CD4-positive, alpha-beta T cell treated with Interleukin-15 for 1 hour (primary cell): ENCODE data around the gene RAB22A.
"Not testable (repeated sequence)": the region's sequence is repeated elsewhere in the genome, so short reads cannot be mapped to it uniquely, and the experiment has no call there.

Experiments
- DNase-seq: peaks from one replicate; pipeline ENCODE4 v3.0.0-alpha.2; 2020

Gene RAB22A

DNA sequence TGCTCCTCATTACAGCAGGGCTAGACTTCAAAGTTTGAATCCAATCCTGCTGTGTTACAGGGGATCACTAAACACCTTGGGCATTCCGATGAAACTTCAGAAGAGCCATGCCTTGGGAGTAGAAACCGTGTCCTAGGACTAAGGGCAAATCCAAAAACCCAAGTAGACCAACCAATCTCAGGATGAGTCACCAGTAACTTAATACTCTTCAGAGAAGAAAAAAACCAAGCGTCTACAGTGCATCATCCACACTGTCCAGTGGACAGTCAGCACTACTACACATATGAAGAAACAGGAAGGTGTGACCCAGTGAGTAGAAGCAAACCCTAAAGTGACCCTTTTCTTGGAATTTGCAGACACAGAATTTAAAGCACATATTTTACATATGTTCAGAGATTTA is 40.1 kb downstream of the RAB22A start:
- no peak for DNase-seq

DNA sequence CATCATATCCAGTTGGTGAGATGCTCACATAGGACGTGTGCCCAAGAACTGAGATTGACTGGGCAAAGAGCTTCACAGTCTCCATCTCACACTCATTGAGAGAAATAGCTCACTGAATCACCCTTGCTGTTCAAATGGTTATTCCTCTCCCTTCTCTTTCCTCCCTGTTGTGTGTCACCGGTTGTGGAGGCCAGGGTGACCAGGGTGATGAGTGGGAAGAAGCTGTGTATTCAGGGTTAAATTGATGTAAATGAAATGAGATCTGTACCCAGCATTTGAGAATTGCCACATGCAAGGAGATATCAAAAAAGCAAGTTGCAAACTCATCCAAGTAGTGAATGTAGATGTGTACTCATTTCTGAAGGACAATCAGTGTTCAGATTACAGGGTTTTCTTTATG is 43.0 kb downstream of the RAB22A start:
- no peak for DNase-seq

DNA sequence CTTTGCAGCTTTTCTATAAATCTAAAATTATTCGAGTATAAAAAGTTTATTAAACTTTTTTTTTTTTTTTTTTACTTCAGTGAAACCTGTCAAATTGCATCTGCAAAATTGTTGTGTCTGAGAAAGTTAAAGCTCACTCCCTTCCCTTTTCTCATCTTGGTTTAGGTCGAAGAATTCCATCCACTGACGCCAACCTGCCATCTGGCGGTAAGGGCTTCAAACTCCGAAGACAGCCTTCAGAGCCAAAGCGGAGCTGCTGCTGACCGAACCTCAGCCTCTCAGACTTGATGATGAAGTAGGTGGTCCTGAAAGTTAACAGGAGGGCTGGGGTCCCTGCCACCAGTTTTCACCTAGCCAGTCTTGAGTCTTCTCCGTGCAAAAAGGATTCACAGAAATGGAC is 49.9 kb downstream of the RAB22A start:
- DNase-seq = no peak

DNA sequence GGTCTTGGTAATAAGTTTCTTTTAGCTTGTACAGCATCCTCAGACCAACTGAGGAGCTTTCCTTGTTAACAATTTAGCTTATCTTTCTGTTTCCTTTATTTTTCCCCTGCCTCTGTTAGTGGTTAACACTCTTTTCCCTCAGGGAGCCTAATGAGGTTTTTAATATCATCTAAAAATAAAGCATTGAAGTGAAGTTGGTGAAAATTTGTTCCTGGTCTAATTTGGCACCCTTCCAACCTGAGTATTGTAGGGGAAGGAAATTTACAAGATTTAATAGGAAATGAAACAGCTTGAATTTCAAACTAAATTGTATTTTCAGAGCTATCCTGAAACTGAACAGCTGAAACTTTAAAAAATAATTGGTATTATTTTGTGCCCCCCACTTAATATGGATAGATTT is 51.4 kb downstream of the RAB22A start:
- DNase-seq = no peak

DNA sequence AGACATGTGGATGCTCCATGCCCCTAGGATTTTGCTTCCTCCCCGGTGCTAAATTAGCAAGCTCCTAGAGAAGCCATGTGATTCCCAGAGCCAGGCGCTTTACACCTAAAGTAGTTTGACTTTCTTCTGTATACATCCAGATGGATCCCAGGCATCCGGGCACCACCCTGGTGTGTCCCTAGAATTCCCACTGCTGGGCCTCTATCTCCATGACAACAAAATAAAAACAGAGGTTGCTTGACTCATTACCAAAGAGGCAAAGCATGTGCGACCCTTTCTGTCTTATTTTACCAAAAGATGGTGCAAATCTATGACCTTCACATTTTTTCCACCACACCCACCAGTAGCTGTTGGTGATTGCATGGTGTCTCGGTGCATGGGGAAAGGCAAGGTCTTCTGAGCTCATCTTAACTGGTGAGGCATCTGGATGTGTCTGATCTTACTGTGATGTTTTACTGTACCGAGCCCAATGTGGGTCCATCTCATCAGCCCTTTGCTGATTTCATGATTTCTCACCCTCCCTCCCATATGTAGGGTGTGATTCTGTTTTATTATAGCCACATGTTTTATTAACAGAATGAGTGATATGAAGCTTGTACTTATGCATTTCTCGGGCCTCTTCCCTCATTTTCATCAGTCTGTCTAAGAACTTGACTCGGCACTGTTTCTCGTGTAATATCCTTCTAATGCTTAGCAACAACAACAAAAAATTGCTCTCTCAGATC is 52.1 kb downstream of the RAB22A start:
- no peak for DNase-seq

DNA sequence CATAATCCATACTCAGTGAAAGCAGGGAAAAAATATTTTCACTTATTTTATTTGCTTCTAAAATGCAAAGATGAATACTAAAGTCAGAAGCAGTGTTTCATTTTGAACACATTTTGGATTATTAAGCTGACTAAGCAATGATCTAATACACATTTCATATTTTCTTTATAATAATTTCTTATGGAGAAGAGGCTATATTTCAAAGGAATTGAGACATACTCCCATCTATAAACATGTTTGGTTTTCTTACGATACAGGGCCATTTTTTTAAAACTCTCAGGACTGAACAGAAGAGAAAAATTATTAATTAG is 52.6 kb downstream of the RAB22A start:
- DNase-seq = no peak

DNA sequence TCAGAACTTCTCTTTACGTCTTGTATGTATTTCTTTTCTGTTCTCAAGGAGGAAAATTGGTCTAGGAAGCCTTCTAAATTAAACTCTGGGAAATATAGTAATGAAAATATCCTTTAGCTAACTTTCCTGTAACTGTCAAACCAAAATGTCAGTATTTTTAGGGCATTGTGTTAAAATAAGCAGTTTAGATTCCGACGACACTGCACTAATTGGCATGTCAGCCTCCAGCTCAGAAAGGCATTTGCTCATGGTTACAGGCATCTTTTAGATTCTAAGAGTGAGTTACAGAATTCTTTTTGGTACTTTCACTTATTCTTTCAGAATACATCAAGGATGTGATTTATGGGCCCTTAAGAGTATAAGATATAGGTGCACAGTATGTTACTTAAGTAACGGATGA is 53.5 kb downstream of the RAB22A start:
- DNase-seq = no peak

DNA sequence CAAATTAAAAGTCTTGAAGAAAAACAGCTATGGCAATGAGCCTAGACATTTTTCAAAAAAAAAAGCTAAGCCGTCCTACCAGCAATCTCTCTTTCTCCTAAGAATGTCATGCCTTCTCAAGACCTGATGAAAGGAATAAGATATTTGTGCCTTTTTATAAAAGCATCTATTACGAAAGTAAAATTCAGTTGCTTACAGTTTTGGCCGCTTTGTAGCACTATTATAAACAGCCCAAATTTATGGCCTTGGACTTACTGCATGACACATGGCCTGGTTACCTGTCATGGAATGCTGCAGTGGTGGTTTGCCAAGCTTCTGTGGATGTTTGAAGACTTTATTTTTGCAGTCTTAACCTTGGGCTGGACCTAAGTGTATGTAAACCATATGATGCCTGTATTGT is 57.4 kb downstream of the RAB22A start:
- DNase-seq = no peak

DNA sequence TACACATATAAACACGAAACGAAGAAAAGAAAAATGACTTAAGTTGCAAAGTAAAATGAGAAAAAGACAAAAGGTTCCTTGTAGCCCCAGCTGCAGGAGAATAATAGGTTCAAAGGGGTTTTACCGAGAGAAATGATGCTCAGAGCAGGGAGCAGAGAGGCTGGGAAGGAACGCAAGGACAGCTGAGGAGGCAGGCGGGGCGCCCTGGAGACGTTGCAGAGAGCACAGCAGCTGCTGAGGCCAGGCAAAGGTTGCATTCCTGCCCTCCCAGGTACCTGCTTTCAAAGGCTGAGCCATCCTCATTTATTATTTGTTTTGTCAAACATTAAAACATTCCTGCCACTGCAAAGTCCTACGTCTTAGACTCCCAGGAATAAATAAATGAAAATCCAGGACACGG is 63.3 kb downstream of the RAB22A start:
- no peak for DNase-seq

DNA sequence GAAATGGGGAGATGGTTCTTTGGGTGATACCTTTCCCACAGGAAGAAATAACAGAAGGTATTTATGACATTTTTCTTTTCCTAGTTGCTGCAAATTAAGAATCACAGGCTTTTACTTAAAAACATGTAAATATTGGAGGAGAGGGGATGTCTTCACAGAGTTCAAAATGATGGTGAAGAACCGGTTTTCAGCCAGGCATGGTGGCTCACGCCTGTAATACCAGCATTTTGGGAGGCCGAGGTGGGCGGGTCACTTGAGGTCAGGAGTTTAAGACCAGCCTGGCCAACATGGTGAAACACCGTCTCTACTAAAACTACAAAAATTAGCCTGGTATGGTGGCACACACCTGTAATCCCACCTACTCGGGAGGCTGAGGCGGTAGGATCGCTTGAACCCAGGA is 63.8 kb downstream of the RAB22A start:
- not testable (repeated sequence) for DNase-seq

DNA sequence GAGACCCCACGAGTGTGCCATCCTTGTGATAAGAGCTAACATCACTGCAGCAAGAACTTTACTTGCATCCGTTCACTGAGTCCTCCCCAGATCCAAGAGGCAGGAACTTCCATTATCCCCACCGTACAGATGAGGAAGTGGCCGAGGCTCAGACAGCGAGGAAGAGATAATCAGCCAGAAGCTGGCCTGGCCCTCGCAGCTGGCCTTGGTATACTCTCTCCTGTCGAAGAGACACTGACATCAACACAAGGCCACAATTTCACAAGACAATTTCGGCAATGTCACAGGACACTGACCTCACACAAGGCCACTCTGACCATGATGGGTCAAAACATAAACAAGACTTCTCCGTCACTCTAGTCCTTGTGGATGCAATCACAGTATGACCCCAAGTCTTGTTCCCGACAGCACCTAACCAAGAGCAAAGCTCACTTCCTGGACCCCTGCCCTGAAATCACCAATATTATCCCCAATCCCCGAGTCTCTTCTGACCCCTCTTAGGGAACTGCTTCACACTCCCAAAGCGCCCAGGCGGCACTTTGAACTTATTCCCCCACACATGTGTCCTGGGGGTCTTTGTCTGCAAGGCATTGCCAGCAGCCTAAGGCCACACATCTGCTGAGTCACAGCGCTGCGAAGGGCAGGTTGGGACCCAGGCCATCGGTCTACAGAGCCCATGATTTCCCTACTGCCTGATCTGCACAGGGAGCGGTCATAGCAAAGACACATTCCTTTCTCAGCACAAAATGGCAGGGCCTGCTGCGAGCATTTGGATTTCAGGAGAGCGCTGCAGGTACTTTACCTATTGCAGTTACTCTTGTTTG is 64.7 kb downstream of the RAB22A start:
- no peak for DNase-seq

DNA sequence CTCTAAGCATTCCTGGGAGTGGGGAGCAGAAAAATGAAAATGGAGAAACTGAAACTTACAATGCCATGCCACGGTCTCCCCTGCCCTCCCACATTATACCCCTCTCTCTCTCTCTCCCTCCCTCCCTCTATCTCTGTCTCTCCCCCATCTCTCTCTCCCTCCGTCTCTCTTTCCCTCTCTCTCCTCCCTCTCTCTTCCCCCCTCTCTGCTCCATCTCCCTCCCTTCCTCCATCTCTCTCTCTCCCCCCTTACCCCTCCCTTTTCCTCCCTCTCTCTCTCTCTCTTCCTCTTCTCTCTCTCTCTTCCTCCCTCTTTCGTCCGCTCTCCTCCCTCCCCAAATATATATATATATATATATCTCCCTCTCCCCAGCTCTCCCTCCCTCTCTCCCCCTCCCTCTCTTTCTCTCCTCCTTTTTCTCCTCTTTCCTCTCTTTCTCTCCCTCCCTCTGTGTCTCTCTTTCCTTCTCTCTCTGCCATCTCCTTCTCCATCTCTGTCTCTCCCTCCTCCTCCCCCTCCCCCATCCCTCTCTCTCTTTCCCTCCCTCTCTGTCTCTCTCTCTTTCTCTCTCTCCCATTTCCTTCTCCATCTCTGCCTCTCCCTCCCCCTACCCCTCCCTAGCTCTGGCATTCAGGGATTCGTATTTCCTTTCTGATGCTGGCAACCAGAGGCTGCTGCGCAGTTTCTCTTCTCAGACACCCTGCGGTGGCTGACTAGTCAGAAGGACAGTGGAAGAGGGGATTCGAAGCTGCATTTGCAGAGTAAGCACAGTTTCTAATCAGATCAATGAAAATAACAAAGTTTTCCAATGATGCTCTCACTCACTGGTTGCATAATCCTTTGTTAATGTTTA is 65.6 kb downstream of the RAB22A start:
- no peak for DNase-seq

DNA sequence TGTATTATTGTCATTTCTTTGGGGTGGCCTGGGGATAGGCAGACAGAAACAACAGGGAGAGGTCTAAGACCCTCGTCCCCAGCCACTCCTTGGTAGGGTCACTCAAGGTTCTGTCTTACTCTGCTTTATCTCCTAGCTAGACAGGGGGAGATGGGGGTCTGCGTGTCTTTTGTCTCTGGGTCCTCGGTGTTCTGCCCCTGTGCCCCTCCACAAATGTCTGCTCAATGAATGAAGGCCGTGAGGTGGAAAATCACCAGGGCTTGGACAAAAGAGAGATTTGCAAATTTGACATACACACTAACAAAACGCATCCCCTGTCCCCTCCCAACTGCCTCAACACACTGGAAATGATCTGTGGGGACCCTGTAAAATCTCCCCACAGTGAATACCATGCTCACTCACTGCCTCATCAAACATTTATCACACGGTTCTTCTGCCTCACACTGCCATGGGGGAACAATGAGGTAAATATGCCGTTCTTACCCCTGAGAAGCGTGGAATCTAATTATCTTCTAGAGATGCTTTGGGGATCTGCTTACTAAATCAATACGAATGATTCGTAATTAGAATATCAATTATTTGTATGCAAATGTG is 66.3 kb downstream of the RAB22A start:
- no peak for DNase-seq

DNA sequence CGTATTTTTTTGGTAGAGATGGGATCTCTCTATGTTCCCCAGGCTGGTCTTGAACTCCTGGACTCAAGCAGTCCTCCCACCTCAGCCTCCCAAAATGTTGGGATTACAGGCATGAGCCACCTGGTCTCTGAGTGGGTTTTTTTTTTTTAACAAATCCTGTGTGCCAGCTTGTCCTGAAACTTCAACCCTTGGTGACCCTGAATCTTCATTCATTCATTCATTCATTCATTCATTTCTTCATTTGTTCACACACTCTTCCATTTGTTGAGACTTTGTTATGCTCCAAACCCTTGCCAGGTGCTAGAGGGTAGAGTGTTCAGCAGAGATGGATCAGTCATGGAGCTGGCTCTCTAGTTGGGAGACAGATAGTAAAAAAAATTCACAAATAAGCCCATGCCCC is 67.5 kb downstream of the RAB22A start:
- DNase-seq = no peak

DNA sequence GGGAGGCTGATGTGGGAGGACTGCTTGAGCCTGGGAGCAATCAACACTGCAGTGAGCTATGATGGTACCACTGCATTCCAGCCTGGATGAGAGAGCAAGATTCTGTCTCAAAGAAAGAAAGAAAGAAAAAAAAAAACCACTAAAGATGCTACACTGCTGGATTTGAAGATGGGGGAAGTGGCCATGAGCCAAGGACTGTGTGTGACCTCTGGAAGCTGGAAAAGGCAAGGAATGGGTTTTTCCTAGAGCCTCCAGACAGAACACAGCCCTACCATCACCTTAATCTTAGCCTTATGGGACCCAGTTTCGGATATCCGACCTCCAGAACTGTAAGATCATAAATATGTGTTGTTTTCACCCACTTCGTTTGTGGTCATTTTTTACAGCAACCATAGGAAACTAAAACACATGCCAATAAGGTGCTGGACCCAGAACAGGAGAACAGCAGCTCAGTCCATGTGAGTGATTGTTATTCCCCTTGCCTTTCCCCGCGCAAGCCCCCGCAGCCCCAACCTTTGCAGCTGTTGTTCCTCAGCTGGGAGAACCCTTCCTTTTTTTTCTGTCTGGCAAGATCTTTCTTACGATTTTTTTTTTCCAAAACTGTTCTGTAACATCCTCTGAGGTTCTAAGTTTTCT is 68.4 kb downstream of the RAB22A start:
- no peak for DNase-seq

DNA sequence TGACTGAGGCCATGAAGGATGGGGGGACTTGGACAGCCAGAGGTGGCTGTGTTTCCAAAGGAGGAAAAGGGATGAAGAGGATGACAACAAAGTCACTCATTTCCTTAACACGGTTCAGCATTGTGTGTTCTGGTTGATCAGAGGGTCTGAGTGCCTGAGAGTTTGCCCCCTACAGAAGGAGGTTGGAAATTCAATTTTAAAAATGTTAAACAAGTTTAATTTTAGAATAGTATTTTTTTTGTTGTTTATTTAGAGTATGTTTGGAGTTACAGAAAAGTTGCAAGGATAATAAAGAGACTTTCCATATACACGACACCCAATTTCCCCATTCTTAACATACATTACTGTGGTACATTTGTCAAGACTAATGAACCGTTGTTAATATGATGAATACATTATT is 69.2 kb downstream of the RAB22A start:
- no peak for DNase-seq

DNA sequence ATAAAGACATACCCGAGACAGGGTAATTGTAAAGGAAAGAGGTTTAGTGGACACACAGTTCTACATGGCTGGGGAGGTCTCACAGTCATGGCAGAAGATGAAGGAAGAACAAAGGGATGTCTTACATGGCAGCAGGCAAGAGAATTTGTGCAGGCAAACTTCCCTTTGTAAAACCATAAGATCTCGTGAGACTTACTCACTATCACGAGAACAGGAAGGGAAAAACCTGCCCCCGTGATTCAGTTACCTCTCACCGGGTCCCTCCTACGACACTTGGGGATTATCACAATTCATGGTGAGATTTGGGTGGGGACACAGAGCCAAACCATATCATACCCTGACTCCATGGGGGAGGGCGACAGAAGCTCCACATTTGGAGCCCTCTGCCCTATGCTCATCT is 72.1 kb downstream of the RAB22A start:
- DNase-seq = no peak

DNA sequence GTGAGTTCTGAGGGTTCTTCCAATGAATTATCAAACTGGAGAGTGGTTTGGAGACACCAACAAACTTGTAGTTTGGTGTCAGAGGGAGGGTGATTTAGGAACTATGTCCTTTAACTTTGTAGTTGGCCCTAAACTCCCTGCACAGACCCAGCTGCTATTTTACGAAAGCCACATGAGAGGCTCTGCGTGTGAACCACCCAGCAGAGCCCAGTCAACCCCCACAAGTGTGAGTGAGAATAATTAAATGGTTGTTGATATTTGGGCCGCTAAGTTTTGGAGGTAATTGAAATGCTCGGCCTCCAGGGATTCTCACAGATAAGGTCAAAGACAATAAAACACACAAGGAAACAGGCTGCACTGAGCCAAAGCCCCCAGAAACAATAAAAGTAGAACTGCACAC is 72.6 kb downstream of the RAB22A start:
- no peak for DNase-seq

DNA sequence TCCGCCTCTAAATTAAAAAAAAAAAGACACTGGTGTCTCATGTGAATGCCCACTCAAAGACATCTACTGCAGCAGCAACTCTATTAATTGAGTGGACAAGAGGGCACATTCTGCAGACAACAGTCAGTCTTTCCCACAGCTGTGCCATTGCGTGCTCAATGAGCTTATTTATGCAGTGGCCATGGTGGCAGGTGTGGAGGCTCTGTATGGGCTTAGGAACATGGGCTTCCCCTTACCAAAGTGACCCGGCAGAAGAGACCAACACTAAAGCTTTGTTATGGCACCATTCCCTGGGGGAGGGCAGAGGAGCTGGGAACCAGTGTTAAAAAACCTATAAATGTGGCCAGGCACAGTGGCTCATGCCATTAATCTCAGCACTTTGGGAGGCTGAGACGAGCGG is 75.3 kb downstream of the RAB22A start:
- DNase-seq = no peak

DNA sequence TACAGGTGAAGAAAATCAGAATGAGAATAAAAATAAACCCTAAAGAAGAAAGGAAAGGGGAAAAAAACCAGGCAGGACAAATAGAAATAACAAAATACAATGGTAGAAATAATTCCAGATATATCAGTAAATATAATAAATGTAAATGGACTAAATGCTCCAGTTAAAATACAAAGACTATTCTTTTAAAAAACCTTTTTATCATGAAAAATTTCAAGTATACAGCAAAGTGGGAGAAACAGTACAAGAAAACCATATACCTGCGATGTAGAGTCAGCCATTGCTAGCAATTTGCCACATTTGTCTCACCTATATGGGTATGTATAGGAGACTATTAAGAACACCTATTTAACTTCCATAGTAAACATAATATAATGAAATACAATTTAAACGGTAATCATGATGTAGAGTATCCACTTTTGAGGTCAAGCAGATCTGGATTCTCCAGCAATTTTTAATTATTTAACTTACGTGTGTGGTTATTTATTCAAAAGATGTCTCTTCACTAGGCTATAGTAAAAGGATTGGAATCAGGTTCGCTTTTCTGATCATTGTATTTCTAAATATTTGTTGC is 78.6 kb downstream of the RAB22A start:
- no peak for DNase-seq

DNA sequence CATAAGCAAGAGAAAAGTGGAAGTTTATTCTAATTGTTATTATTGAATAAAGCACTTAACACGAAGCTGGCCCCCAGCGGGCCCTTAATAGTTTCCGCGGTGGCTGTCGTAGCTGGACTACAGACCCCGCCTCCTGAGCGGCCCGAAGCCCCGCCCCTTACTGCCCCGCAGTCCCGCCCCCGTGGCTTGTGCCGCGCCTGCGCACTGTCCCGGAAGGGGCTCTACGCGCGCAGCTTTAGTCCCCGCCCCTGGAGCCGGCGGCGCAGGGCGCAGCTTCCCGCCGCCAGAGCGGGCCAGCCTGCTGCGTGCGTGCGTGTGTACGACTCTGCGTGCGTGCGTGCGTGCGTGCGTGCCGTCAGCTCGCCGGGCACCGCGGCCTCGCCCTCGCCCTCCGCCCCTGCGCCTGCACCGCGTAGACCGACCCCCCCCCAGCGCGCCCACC is 79.4 kb downstream of the RAB22A start, which contains the start of gene VAPB:
Gene VAPB (plus strand): TSS at position 348 of the 442 bp plus-strand sequence. CDS start 231 bp downstream, outside the sequence.
- DNase-seq = peak; percentile 95

DNA sequence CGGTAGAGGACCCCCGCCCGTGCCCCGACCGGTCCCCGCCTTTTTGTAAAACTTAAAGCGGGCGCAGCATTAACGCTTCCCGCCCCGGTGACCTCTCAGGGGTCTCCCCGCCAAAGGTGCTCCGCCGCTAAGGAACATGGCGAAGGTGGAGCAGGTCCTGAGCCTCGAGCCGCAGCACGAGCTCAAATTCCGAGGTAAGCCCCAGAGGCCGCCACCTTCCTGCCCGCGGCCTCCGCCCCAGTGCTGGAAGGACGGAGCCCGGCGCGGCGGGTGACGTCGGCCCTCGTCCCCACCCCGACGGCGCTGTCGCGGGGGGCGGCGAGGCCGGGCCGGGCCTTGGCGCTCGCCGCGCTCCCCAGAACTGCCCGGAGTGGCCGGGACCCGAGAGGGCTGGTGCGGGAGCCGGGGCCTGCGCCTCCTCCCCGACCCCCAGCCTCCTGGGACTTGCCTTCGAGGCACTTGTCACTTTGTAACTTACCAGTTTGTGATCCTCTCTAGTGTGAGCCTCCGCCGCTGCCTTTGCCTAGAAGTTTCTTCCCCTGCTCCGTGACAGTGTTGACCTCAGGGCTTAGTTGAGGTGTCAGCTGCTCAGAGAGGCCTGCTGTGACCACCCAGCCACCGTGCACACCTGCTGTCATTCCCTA is 79.9 kb downstream of the RAB22A start:
- DNase-seq = peak; percentile 23
